HCT116 (cell line): ENCODE results near the gene LLGL2. TPM values are rescaled to one million over a fixed set of nuclear protein-coding genes. Genes with fewer than 3 reads are reported as not detected.

Source experiments
- ATAC-seq: fragments of 200-7000 bp; cut with Tn5 transposase; 2 replicates; pipeline ENCODE4 v1.9.1; 2020; ENCODE audit warnings: mild to moderate bottlenecking, moderate library complexity
- BruUV-seq: library from RNA; stranded (reverse); fragments of 400-500 nt; replicated peaks from 2 replicates; lab custom pipeline; 2021; lab: Mats Ljungman, UMichigan
- CTCF ChIA-PET: fragments of 300-600 bp; sonication (Branson Sonifier 250); formaldehyde crosslinking; loops from one replicate; lab custom pipeline; 2021; ENCODE audit warnings: antibody characterized with exemption; lab: Charles Lee
- POLR2A ChIA-PET: fragments of 300-600, 350-600 bp; sonication (Branson Sonifier 250); formaldehyde crosslinking; loops from one replicate; lab custom pipeline; 2021; ENCODE audit warnings: antibody characterized with exemption; lab: Charles Lee
- RAD21 ChIA-PET, 2 experiments: fragments of 300-600 bp; sonication (Branson Sonifier 250); formaldehyde crosslinking; loops; one replicate each; lab custom pipeline; 2023; ENCODE audit warnings: low total read pairs in 2 of 2; ENCODE audit not compliant: uncharacterized antibody in 2 of 2, unreplicated experiment in 2 of 2, low non-redundant PET in 1 of 2; lab: Charles Lee
- DNase-seq: peaks from one replicate; pipeline ENCODE4 v3.0.0-alpha.2; 2010; ENCODE audit warnings: low read depth, low spot score
- H2AFZ ChIP-seq: fragments of 200-600 bp; shearing (Covaris generic), sonication (generic); 2 replicates; pipeline ENCODE4 v1.6.1; 2017; ENCODE audit warnings: low read depth, mixed run types, mixed read lengths, antibody characterized with exemption, low read length; ENCODE audit not compliant: poor library complexity, severe bottlenecking
- H3K27ac ChIP-seq: 2 replicates; pipeline ENCODE4 v1.5.1; 2012; ENCODE audit warnings: low read depth, low read length
- H3K27me3 ChIP-seq: fragments of 200-600 bp; sonication (generic); 2 replicates; pipeline ENCODE4 v1.6.1; 2016; ENCODE audit warnings: mixed run types, low read length, mixed read lengths; ENCODE audit not compliant: insufficient read depth
- H3K36me3 ChIP-seq, 2 experiments: fragments of 200-500 bp in 1 of 2; fragments of 200-600 bp in 1 of 2; sonication (Bioruptor generic) in 1 of 2; sonication (generic) in 1 of 2; 2 replicates each; pipeline versions ENCODE4 v1.5.1 to v1.6.1; 2014 to 2016; ENCODE audit warnings: low read length in 2 of 2, inconsistent platforms in 1 of 2, mixed read lengths in 1 of 2, mixed run types in 1 of 2; ENCODE audit not compliant: insufficient read depth in 2 of 2, control insufficient read depth in 1 of 2
- H3K4me1 ChIP-seq, 2 experiments: fragments of 200-600 bp in 1 of 2; sonication (generic) in 1 of 2; 2 replicates each; pipeline versions ENCODE4 v1.5.1 to v1.6.1; 2012 to 2017; ENCODE audit warnings: low read length in 2 of 2, inconsistent platforms in 1 of 2, mild to moderate bottlenecking in 1 of 2, mixed read lengths in 1 of 2, mixed run types in 1 of 2, moderate library complexity in 1 of 2; ENCODE audit not compliant: insufficient read depth in 2 of 2, control insufficient read depth in 1 of 2
- H3K4me2 ChIP-seq: fragments of 200-600 bp; sonication (generic); 2 replicates; pipeline ENCODE4 v1.6.1; 2017; ENCODE audit warnings: mixed run types, low read length, mixed read lengths
- H3K4me3 ChIP-seq, 2 experiments: fragments of 200-600 bp in 1 of 2; sonication (generic) in 1 of 2; replicated peaks in 1 of 2; 2 replicates each; pipeline ENCODE4 v1.5.1; 2011 to 2016; ENCODE audit warnings: low read length in 2 of 2, control low read depth in 1 of 2, low read depth in 1 of 2, mild to moderate bottlenecking in 1 of 2, mixed read lengths in 1 of 2, mixed run types in 1 of 2
- H3K79me2 ChIP-seq: fragments of 200-600 bp; sonication (generic); 2 replicates; pipeline ENCODE4 v1.6.1; 2017; ENCODE audit warnings: mild to moderate bottlenecking, mixed run types, low read length, moderate library complexity, mixed read lengths; ENCODE audit not compliant: insufficient read depth
- H3K9ac ChIP-seq: fragments of 200-600 bp; sonication (generic); 2 replicates; pipeline ENCODE4 v1.6.1; 2016; ENCODE audit warnings: low read length, mixed read lengths
- H3K9me2 ChIP-seq: fragments of 200-600 bp; sonication (generic), shearing (Covaris generic); 2 replicates; pipeline ENCODE4 v1.6.1; 2017; ENCODE audit warnings: mixed run types, mild to moderate bottlenecking, moderate library complexity; ENCODE audit not compliant: insufficient read depth
- H3K9me3 ChIP-seq, 2 experiments: fragments of 200-500 bp in 1 of 2; fragments of 200-600 bp in 1 of 2; sonication (Bioruptor generic) in 1 of 2; sonication (generic) in 1 of 2; 2 replicates each; pipeline ENCODE4 v1.6.1; 2014 to 2017; ENCODE audit warnings: low read length in 2 of 2, mixed read lengths in 2 of 2, inconsistent platforms in 1 of 2, low read depth in 1 of 2, mild to moderate bottlenecking in 1 of 2, mixed run types in 1 of 2, moderate library complexity in 1 of 2; ENCODE audit not compliant: control insufficient read depth in 1 of 2, insufficient read depth in 1 of 2
- H4K20me1 ChIP-seq: fragments of 200-600 bp; sonication (generic), shearing (Covaris generic); 2 replicates; pipeline ENCODE4 v1.6.1; 2017; ENCODE audit warnings: mixed run types, mild to moderate bottlenecking, moderate library complexity; ENCODE audit not compliant: insufficient read depth
- intact Hi-C: fragments of 100-400 bp; cut with micrococcal nuclease; formaldehyde crosslinking; loops from 2 replicates; pipeline ENCODE4 v1.10.0; 2022
- total RNA-seq: library from RNA; stranded (reverse); gene quantifications from one replicate; pipeline ENCODE4 v1.2.1, GENCODE V29; 2021; ENCODE audit not compliant: unreplicated experiment
- TF ChIP-seq, protein P1 (sequence below): IDR thresholded peaks from 2 replicates; pipeline ENCODE4 v1.6.1; 2011; ENCODE audit warnings: mild to moderate bottlenecking, low read length, moderate library complexity; ENCODE audit not compliant: insufficient replicate concordance; ENCODE audit errors: extremely low read depth
- TF ChIP-seq, protein P2 (sequence below): IDR thresholded peaks from 2 replicates; pipeline ENCODE4 v1.6.1; 2012

The LLGL2 gene
- total RNA-seq, 1 experiment from 2014 or later = 209 TPM

DNA sequence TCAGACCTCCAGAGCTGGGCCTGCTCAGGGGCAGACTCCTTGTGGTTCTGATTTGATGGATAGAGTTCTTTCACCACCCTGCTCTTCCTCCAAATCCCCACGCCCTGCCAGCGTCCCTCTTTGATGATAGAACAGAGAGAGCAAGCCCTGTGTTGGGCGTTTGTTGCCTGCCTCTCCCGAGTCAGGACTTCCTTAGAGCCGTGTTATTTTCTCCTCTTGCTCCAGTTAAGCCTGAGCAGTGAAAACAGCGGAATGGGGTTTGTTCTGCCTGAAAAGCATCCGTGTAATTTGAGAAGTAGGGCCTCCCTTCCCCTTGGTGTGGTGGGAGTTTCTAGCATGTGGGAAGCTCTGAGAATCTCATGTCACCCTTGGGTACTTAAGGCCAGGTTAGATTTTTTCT is 47.0 kb upstream of the LLGL2 start:
- Histone ChIP-seq H3K4me1 (no peaks in the 10 kb centered on the region), H3K36me3 (no peaks in the 10 kb centered on the region), H3K27me3 (no peaks in the 10 kb centered on the region), H3K79me2 (no peaks in the 10 kb centered on the region), H3K9me2 (no peaks in the 10 kb centered on the region), H3K9me3 (no peaks in the 10 kb centered on the region), H3K27ac (no peak overlapping the region), H4K20me1 (no peaks in the 10 kb centered on the region), H3K4me2 (no peak overlapping the region), H2AFZ (no peak overlapping the region), H3K9ac (no peak overlapping the region), H3K4me3 (no peak overlapping the region)
- CTCF ChIA-PET = no interaction called here
- DNase-seq (no peak), ATAC-seq (no peak)
- RAD21 ChIA-PET = no interaction called here
- intact Hi-C loops = no loop called here
- POLR2A ChIA-PET = no interaction called here
- BruUV-seq = no TSS peak
- TF ChIP-seq, protein P1, sequence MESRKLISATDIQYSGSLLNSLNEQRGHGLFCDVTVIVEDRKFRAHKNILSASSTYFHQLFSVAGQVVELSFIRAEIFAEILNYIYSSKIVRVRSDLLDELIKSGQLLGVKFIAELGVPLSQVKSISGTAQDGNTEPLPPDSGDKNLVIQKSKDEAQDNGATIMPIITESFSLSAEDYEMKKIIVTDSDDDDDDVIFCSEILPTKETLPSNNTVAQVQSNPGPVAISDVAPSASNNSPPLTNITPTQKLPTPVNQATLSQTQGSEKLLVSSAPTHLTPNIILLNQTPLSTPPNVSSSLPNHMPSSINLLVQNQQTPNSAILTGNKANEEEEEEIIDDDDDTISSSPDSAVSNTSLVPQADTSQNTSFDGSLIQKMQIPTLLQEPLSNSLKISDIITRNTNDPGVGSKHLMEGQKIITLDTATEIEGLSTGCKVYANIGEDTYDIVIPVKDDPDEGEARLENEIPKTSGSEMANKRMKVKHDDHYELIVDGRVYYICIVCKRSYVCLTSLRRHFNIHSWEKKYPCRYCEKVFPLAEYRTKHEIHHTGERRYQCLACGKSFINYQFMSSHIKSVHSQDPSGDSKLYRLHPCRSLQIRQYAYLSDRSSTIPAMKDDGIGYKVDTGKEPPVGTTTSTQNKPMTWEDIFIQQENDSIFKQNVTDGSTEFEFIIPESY = no peak

DNA sequence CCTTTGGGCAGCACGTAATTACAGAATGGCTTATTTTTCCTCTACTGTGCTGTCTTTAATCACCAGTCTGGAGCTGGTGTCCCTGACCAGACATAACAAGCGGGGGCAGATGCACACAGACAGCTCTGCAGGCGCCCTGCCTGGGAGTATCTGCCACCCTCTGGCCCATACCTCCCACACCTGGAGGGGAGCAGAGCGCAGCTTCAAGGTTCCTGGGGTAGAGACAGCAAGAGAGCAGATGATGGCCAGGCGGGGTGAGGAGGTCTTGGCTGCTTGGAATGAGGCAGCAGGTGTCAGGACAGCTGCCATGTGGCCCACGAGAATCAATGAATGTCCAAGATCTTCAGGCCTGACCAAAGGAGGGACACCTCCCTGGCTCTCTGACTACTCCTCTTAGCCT is 45.2 kb upstream of the LLGL2 start:
- no peaks in the 10 kb centered on the region for H3K9me3 ChIP-seq
- no peaks in the 10 kb centered on the region for H3K36me3 ChIP-seq
- BruUV-seq = no TSS peak
- RAD21 ChIA-PET = no interaction called here
- CTCF ChIA-PET = no interaction called here
- H3K9me2 ChIP-seq = no peaks in the 10 kb centered on the region
- H2AFZ ChIP-seq = no peak overlapping the region
- no peaks in the 10 kb centered on the region for H4K20me1 ChIP-seq
- ATAC-seq (no peak), DNase-seq (no peak)
- no peak overlapping the region for H3K27ac ChIP-seq
- no peaks in the 10 kb centered on the region for H3K79me2 ChIP-seq
- TF ChIP-seq, protein P2, sequence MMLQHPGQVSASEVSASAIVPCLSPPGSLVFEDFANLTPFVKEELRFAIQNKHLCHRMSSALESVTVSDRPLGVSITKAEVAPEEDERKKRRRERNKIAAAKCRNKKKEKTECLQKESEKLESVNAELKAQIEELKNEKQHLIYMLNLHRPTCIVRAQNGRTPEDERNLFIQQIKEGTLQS = no peak
- no peak overlapping the region for H3K4me2 ChIP-seq
- intact Hi-C loops = no loop called here
- no peak overlapping the region for H3K4me3 ChIP-seq
- no peaks in the 10 kb centered on the region for H3K27me3 ChIP-seq
- H3K4me1 ChIP-seq = no peaks in the 10 kb centered on the region
- POLR2A ChIA-PET = interaction anchor here (0.6 to 0.7 kb wide), 2 partner anchors 19 to 86 kb away, joined by 3 to 4 read pairs; no protein-coding TSS in a partner anchor
- no peak overlapping the region for H3K9ac ChIP-seq
